GM12878 (cell line): Measurements from ENCODE around the gene BCL2.

Source experiments
- BCL11A ChIP-seq: IDR thresholded peaks from 2 replicates; pipeline ENCODE4 v1.6.1; 2011; ENCODE audit warnings: low read depth, low read length
- CTCF ChIP-seq, 3 experiments: IDR thresholded peaks in 2 of 3; conservative IDR thresholded peaks in 1 of 3; 2 replicates each; pipeline ENCODE4 v1.5.1; 2011; ENCODE audit warnings: low read depth in 3 of 3, low read length in 3 of 3, mild to moderate bottlenecking in 3 of 3, control low read depth in 2 of 3, moderate library complexity in 2 of 3, inconsistent platforms in 1 of 3, mixed read lengths in 1 of 3; ENCODE audit not compliant: control insufficient read depth in 2 of 3, insufficient read depth in 1 of 3; ENCODE audit errors: extremely low read depth in 1 of 3
- EZH2 ChIP-seq: IDR thresholded peaks from 2 replicates; pipeline ENCODE4 v1.6.1; 2012; ENCODE audit warnings: low read depth, mild to moderate bottlenecking, control low read depth, inconsistent platforms, low read length, borderline replicate concordance; ENCODE audit not compliant: control insufficient read depth
- FOXK2 ChIP-seq: fragments of 450-650 bp; IDR thresholded peaks from 2 replicates; pipeline ENCODE4 v1.6.1; 2017; ENCODE audit warnings: mild to moderate bottlenecking, moderate library complexity
- GABPA ChIP-seq: IDR thresholded peaks from 2 replicates; pipeline ENCODE4 v1.6.1; 2014; ENCODE audit warnings: antibody characterized with exemption, low read depth, mild to moderate bottlenecking, inconsistent platforms
- HDAC2 ChIP-seq: fragments of 200-600 bp; sonication (generic); IDR thresholded peaks from 2 replicates; pipeline ENCODE4 v1.6.1; 2017
- MEF2B ChIP-seq: fragments of 450-650 bp; IDR thresholded peaks from 2 replicates; pipeline ENCODE4 v1.6.1; 2018; ENCODE audit warnings: mild to moderate bottlenecking, moderate library complexity; ENCODE audit not compliant: partially characterized antibody, poor library complexity, severe bottlenecking
- PAX5 ChIP-seq: IDR thresholded peaks from 2 replicates; pipeline ENCODE4 v1.6.1; 2011; ENCODE audit warnings: low read depth, low read length, borderline replicate concordance
- POLR2AphosphoS2 ChIP-seq: IDR thresholded peaks from 2 replicates; pipeline ENCODE4 v1.6.1; 2011; ENCODE audit warnings: low read depth, mild to moderate bottlenecking, low read length, improper control_type of control experiment, moderate library complexity
- ZBTB4 ChIP-seq: fragments of 450-650 bp; formaldehyde crosslinking; IDR thresholded peaks from 2 replicates; pipeline ENCODE4 v1.4.0; 2022; ENCODE audit warnings: mild to moderate bottlenecking, moderate library complexity
- TF ChIP-seq, protein P1 (sequence below): IDR thresholded peaks from 2 replicates; pipeline ENCODE4 v1.6.1; 2012; ENCODE audit warnings: low read depth, low read length, improper control_type of control experiment

- TF ChIP-seq CTCF (IDR thresholded peaks at IDR 0.05 in 2 of 3, conservative IDR thresholded peaks at IDR 0.05 in 1 of 3; ENCODE audit: control insufficient read depth in 2 of 3, extremely low read depth in 1 of 3, insufficient read depth in 1 of 3, low read depth in 3 of 3, low read length in 3 of 3) (no peak), GABPA (no peak), FOXK2 (no peak), POLR2AphosphoS2 (no peak), ZBTB4 (CRISPR knock-in tag) (no peak), MEF2B (no peak), PAX5 (no peak), EZH2 (no peak), HDAC2 (no peak), BCL11A (no peak)
- TF ChIP-seq, protein P1, sequence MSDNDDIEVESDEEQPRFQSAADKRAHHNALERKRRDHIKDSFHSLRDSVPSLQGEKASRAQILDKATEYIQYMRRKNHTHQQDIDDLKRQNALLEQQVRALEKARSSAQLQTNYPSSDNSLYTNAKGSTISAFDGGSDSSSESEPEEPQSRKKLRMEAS = no peak
Measured at GRCh38 chr18:63173983-63174382, 145.6 kb downstream of the BCL2 start.
